ENCODE measurements around the gene WDR41. TPM values are rescaled to one million over a fixed set of nuclear protein-coding genes. Genes with fewer than 3 reads are reported as not detected.
"Not testable (repeated sequence)": the region's sequence is repeated elsewhere in the genome, so short reads cannot be mapped to it uniquely, and the experiment has no call there.

Gene WDR41
- total RNA-seq, 1 donor: 81.3 TPM

DNA sequence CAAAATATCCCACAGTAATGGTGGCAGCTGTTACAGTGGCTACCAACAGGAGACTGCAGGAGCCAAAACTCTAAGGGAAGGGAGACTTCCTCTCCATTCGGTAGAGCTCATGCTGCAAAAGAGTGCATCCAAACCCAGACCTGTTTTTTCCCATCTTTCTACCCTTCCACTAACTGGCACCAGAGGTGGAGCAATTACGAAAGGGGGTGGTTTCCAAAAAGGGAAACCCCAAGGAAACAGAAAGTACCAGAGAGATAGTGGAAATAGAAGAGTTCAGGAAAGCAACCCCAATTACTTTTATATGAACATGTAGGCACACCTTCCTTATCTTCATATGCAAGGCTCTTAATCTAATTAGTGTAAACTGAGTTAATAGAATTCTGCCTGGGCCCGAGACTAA lies 7.3 kb upstream of the WDR41 start:
- TF ChIP-seq, protein P1, sequence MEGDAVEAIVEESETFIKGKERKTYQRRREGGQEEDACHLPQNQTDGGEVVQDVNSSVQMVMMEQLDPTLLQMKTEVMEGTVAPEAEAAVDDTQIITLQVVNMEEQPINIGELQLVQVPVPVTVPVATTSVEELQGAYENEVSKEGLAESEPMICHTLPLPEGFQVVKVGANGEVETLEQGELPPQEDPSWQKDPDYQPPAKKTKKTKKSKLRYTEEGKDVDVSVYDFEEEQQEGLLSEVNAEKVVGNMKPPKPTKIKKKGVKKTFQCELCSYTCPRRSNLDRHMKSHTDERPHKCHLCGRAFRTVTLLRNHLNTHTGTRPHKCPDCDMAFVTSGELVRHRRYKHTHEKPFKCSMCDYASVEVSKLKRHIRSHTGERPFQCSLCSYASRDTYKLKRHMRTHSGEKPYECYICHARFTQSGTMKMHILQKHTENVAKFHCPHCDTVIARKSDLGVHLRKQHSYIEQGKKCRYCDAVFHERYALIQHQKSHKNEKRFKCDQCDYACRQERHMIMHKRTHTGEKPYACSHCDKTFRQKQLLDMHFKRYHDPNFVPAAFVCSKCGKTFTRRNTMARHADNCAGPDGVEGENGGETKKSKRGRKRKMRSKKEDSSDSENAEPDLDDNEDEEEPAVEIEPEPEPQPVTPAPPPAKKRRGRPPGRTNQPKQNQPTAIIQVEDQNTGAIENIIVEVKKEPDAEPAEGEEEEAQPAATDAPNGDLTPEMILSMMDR (IDR thresholded peaks at IDR 0.05; ENCODE audit: insufficient read depth, low read length): no peak
- H3K4me3 ChIP-seq (ENCODE audit: low read depth, low read length): no peak overlapping the region
- no peak for DNase-seq (ENCODE audit: low read depth)

DNA sequence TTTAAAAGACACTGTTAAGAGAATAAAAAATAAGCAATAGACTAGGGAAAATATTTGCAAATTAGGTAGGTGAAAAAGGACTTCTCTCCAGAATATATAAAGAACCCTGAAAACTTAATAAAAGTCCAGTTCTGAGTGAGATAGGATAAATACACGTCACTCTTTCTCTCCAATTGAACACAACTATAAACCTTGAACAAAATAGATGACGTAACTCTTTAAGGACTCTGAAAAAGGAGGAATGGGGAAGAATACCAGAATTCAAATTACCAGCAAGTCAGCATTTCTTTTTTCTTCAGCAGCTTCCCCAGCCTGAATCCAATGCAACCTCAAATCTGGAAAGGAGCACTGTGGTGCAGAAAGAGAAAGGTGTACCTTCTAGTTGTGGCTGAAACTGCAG lies 6.8 kb upstream of the WDR41 start:
- TF ChIP-seq, protein P1 (IDR thresholded peaks at IDR 0.05; ENCODE audit: insufficient read depth, low read length): no peak
- no peak for DNase-seq (ENCODE audit: low read depth)
- no peak overlapping the region for H3K4me3 ChIP-seq (ENCODE audit: low read depth, low read length)

DNA sequence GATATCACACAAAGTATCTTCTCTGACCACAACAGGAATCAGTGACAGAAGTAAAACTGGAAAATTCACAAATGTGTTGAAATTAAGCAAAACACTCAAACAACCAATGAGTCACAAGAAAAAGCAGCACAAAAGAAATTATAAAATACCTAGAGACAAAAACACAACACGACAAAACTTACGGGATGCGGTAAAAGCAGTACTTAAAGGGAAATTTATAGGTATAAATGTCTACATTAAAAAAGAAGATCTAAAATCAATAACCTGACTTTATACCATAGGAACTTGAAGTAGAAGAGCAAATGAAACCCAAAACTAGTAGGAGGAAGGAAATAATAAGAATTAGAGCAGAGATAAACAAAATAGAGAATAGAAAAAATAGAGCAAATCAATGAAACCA lies 2.8 kb upstream of the WDR41 start:
- TF ChIP-seq, protein P1 (IDR thresholded peaks at IDR 0.05; ENCODE audit: insufficient read depth, low read length): no peak
- DNase-seq (ENCODE audit: low read depth): no peak
- no peak overlapping the region for H3K4me3 ChIP-seq (ENCODE audit: low read depth, low read length)

DNA sequence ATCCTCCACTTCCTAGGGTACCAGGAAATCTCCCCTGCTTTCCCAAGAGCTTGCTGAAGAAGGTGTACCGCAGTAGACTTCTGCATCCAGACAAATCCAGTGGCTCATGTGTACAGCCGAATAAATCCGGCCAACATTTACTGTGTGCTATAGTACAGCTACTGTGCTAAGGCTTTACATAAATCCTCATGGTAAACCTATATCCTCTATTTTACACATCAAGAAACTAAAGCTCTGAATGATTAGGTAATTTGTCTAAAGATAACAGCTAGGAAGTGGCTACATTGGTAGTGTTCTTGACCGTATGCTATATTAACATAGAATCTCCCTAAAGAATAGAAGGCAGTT lies 511 bp upstream of the WDR41 start:
- H3K4me3 ChIP-seq (ENCODE audit: low read depth, low read length): peak overlapping the region; percentile 57
- TF ChIP-seq, protein P1 (IDR thresholded peaks at IDR 0.05; ENCODE audit: insufficient read depth, low read length): no peak
- DNase-seq (ENCODE audit: low read depth): no peak

DNA sequence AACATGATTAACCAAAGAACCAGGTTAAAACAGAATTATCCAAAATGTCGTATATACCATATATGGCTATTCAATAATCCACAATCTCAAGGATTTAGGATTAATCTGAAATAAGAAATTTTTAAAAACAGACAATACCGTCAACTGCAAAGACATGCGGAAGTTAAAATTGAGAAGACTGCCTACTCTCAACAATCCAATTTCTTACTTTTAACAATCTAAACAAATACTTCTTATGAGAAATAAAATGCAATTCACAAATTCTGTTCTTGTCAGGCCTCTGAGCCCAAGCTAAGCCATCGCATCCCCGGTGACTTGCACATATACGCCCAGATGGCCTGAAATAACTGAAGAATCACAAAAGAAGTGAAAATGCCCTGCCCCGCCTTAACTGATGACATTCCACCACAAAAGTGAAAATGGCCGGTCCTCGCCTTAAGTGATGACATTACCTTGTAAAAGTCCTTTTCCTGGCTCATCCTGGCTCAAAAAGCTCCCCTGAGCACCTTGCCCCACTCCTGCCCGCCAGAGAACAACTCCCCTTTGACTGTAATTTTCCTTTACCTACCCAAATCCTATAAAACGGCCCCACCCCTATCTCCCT lies 1.3 kb downstream of the WDR41 start:
- H3K4me3 ChIP-seq (ENCODE audit: low read depth, low read length): peak overlapping the region; percentile 85
- DNase-seq (ENCODE audit: low read depth): peak; percentile 28

DNA sequence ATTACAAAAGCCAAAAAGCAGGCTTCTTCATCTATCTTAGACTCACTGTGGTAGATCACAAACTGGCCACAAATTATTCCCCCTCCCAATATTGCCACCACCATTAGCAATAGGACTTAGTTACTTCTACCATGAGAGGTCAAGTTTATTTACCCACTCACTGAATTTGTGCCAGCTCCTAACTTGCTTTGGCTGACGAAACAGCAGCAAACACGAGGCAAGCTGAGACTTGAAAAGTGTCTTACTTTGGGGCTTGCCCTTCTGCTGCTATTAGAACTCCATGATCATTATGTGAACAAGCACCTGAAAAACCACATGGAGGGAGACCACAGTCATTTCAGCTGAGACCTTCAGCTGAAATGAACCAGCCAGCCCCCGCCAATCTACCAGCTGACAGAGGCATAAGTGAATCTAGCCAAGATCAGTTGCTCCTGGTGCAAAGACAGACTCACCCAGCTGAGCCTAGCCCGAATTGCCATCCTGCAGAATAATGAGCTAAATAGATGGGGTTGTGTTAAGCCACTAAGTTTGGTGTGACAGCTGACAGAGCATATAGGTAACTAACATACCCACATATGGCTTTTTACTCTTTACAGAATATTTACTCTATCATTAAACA lies 5.7 kb downstream of the WDR41 start:
- TF ChIP-seq, protein P1 (IDR thresholded peaks at IDR 0.05; ENCODE audit: insufficient read depth, low read length): no peak
- no peak for DNase-seq (ENCODE audit: low read depth)
- H3K4me3 ChIP-seq (ENCODE audit: low read depth, low read length): no peak overlapping the region

DNA sequence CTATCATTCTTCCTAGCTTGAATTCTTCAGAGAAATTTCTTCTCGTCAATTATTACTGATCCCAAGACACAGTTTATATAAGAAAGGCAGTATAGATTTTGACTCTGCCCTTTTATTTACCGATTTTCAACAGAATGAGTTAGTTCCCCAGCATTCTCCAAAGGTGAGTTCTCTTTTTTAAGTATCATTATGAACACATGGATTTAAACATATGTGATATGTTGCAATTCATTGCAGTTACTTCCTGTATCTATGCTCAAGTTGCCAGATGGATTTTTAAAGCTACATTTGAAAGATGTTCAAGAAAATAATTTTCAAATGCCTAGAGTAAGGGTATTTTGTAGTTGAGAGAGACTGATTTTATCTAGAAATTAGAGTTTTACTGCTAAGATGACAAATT lies 8.4 kb downstream of the WDR41 start:
- TF ChIP-seq, protein P1 (IDR thresholded peaks at IDR 0.05; ENCODE audit: insufficient read depth, low read length): no peak
- DNase-seq (ENCODE audit: low read depth): no peak
- no peak overlapping the region for H3K4me3 ChIP-seq (ENCODE audit: low read depth, low read length)

DNA sequence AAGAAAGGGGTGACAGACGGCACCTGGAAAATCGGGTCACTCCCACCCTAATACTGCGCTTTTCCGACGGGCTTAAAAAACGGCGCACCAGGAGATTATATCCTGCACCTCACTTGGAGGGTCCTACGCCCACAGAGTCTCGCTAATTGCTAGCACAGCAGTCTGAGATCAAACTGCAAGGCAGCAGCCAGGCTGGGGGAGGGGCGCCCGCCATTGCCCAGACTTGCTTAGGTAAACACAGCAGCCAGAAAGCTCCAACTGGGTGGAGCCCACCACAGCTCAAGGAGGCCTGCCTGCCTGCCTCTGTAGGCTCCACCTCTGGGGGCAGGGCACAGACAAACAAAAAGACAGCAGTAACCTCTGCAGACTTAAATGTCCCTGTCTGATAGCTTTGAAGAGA lies 17.1 kb downstream of the WDR41 start:
- not testable (repeated sequence) for H3K4me3 ChIP-seq (ENCODE audit: low read depth, low read length)

DNA sequence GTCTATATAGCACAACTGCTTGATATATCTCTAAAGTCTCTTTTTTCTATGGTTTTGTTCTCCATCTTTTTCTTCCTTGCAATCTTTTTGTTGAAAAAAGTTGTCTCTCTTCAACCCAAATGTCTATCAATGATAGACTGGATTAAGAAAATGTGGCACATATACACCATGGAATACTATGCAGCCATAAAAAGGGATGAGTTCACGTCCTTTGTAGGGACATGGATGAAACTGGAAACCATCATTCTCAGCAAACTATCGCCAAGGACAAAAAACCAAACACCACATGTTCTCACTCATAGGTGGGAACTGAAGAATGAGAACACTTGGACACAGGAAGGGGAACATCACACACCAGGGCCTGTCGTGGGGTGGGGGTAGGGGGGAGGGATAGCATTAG lies 23.2 kb downstream of the WDR41 start:
- DNase-seq (ENCODE audit: low read depth); H3K4me3 ChIP-seq (ENCODE audit: low read depth, low read length): not testable (repeated sequence)

More for the DNA sequence above, 17.1 kb downstream of the WDR41 start:
- not testable (repeated sequence) for DNase-seq (ENCODE audit: low read depth)

Measured in fibroblast of the aortic adventitia (primary cell).